ENCODE results near the gene CLTCL1. TPM values are rescaled to one million over a fixed set of nuclear protein-coding genes. Genes with fewer than 3 reads are reported as not detected.

Gene CLTCL1
- total and polyA plus RNA-seq, 9 of the 15 experiments (the other 6 are each of a cell fraction or from before 2014, with no cell fraction given), result 1.1 to 11.7 (median 5.0) TPM

DNA sequence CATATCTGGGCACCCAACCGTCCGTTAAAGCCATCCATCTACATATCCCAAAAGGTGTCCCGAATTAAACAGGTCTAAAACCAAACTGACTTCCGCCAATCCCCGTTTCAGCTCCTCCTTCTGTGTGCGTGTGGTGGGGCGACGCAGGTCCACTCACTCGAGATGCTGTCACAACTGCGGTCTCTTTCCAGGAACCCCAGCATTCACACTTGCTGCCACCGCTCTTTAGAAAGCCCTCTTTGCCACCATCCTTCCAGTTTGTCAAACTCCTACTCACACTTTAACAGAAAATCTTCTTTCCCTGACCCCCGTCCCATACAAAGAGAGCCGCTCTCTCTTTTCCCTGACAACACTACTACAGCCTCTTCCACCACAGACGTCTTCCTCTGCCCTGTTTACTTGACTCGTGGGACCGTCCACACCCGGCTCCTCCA lies 147.5 kb downstream of the CLTCL1 start (continued):
- TF ChIP-seq, protein P1, sequence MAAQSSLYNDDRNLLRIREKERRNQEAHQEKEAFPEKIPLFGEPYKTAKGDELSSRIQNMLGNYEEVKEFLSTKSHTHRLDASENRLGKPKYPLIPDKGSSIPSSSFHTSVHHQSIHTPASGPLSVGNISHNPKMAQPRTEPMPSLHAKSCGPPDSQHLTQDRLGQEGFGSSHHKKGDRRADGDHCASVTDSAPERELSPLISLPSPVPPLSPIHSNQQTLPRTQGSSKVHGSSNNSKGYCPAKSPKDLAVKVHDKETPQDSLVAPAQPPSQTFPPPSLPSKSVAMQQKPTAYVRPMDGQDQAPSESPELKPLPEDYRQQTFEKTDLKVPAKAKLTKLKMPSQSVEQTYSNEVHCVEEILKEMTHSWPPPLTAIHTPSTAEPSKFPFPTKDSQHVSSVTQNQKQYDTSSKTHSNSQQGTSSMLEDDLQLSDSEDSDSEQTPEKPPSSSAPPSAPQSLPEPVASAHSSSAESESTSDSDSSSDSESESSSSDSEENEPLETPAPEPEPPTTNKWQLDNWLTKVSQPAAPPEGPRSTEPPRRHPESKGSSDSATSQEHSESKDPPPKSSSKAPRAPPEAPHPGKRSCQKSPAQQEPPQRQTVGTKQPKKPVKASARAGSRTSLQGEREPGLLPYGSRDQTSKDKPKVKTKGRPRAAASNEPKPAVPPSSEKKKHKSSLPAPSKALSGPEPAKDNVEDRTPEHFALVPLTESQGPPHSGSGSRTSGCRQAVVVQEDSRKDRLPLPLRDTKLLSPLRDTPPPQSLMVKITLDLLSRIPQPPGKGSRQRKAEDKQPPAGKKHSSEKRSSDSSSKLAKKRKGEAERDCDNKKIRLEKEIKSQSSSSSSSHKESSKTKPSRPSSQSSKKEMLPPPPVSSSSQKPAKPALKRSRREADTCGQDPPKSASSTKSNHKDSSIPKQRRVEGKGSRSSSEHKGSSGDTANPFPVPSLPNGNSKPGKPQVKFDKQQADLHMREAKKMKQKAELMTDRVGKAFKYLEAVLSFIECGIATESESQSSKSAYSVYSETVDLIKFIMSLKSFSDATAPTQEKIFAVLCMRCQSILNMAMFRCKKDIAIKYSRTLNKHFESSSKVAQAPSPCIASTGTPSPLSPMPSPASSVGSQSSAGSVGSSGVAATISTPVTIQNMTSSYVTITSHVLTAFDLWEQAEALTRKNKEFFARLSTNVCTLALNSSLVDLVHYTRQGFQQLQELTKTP (IDR thresholded peaks at IDR 0.05; ENCODE audit: low read depth in 1 of 2, partially characterized antibody in 2 of 2), result peak in 1 of 2 experiments; percentile 11
- TF ChIP-seq BACH1 (tag; IDR thresholded peaks at IDR 0.05), result no peak
- TF ChIP-seq TAF15 (IDR thresholded peaks at IDR 0.05; ENCODE audit: low read depth, low read length), result no peak
- TF ChIP-seq, protein P2, sequence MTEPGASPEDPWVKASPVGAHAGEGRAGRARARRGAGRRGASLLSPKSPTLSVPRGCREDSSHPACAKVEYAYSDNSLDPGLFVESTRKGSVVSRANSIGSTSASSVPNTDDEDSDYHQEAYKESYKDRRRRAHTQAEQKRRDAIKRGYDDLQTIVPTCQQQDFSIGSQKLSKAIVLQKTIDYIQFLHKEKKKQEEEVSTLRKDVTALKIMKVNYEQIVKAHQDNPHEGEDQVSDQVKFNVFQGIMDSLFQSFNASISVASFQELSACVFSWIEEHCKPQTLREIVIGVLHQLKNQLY (CRISPR knock-in tag; conservative IDR thresholded peaks at IDR 0.05), result 0 out of 4 replicates have a peak, but pooled peaks of 1 of the 2 experiments have one; percentile 38
- no peak for TF ChIP-seq KDM4B (IDR thresholded peaks at IDR 0.05; ENCODE audit: borderline replicate concordance in 2 of 2, low read depth in 1 of 2)
- TF ChIP-seq ZNF740 (CRISPR knock-in tag; IDR thresholded peaks at IDR 0.05), result no peak
- TF ChIP-seq ZNF740 (tag; IDR thresholded peaks at IDR 0.05), result no peak
- TF ChIP-seq BDP1 (IDR thresholded peaks at IDR 0.05; ENCODE audit: insufficient read depth, insufficient read length), result no peak
- TF ChIP-seq FOXJ2 (tag; IDR thresholded peaks at IDR 0.05), result no peak
- peak in 1 of 2 experiments; percentile 72; a peak in 2 of 4 replicates for TF ChIP-seq ARNT (IDR thresholded peaks at IDR 0.05)
- peak in 1 of 2 experiments; percentile 65; a peak in 1 of 4 replicates for TF ChIP-seq SIN3A (IDR thresholded peaks at IDR 0.05; ENCODE audit: borderline replicate concordance in 2 of 2, control insufficient read depth in 1 of 2, low read depth in 2 of 2, low read length in 2 of 2)
- no peak for TF ChIP-seq GATA2 (CRISPR knock-in tag; IDR thresholded peaks at IDR 0.05)
- TF ChIP-seq CBFA2T3 (IDR thresholded peaks at IDR 0.05), result no peak
- no peak for TF ChIP-seq ZFP30 (CRISPR knock-in tag; IDR thresholded peaks at IDR 0.05; ENCODE audit: borderline replicate concordance)
- TF ChIP-seq SPI1 (IDR thresholded peaks at IDR 0.05; ENCODE audit: borderline replicate concordance, low read depth, low read length), result peak; percentile 31; the same call in 1 of the 2 replicates
- no peak for TF ChIP-seq ATF1 (CRISPR knock-in tag; IDR thresholded peaks at IDR 0.05)
- no peak for TF ChIP-seq ATF1 (tag; IDR thresholded peaks at IDR 0.05)
- 0 out of 2 replicates have a peak, but pooled peaks have one; percentile 4 for TF ChIP-seq STAT5A (IDR thresholded peaks at IDR 0.05; ENCODE audit: borderline replicate concordance, low read length)
- TF ChIP-seq, protein P3, sequence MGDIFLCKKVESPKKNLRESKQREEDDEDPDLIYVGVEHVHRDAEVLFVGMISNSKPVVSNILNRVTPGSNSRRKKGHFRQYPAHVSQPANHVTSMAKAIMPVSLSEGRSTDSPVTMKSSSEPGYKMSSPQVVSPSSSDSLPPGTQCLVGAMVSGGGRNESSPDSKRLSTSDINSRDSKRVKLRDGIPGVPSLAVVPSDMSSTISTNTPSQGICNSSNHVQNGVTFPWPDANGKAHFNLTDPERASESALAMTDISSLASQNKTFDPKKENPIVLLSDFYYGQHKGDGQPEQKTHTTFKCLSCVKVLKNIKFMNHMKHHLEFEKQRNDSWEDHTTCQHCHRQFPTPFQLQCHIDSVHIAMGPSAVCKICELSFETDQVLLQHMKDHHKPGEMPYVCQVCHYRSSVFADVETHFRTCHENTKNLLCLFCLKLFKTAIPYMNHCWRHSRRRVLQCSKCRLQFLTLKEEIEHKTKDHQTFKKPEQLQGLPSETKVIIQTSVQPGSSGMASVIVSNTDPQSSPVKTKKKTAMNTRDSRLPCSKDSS (IDR thresholded peaks at IDR 0.05; ENCODE audit: low read depth, partially characterized antibody), result peak; percentile 42
